Ascending aorta (tissue), 2 donors: ENCODE measurements around the gene SULT4A1. TPM values are rescaled to one million over a fixed set of nuclear protein-coding genes. Genes with fewer than 3 reads are reported as not detected.

Source experiments
- DNase-seq, 2 donors: peaks; one replicate each; pipeline ENCODE4 v3.0.0-alpha.2; 2019; ENCODE audit warnings: low spot score in 2 of 2
- H3K27ac ChIP-seq, 2 donors: fragments of 200-600 bp; sonication (generic); one replicate each; pipeline ENCODE4 v1.5.1; 2016 to 2017; ENCODE audit warnings: mild to moderate bottlenecking in 1 of 2
- H3K27me3 ChIP-seq: fragments of 200-600 bp; sonication (generic); one replicate; pipeline ENCODE4 v1.5.1; 2017
- H3K36me3 ChIP-seq, 2 donors: fragments of 200-600 bp; sonication (generic); one replicate each; pipeline ENCODE4 v1.5.1; 2016
- H3K4me1 ChIP-seq, 2 donors: fragments of 200-600 bp; sonication (generic); one replicate each; pipeline ENCODE4 v1.5.1; 2016 to 2017; ENCODE audit warnings: mild to moderate bottlenecking in 1 of 2
- H3K4me3 ChIP-seq, 2 donors: fragments of 200-600 bp; sonication (generic); one replicate each; pipeline ENCODE4 v1.5.1; 2016 to 2017; ENCODE audit warnings: mild to moderate bottlenecking in 1 of 2
- H3K9me3 ChIP-seq, 2 donors: fragments of 200-600 bp; sonication (generic); one replicate each; pipeline ENCODE4 v1.5.1; 2016
- intact Hi-C: fragments of 100-400 bp; cut with DNase I; formaldehyde crosslinking; loops from one replicate; pipeline ENCODE4 v1.15.1; 2023
- total RNA-seq: library from RNA; depleted of rRNA; stranded (reverse); fragments of >200 nt; gene quantifications from one replicate; pipeline ENCODE4 v1.1.0, GENCODE V29; 2016
- TF ChIP-seq, protein P1 (sequence below), 3 experiments: fragments of 200-600 bp in 2 of 3; fragments of 450-650 bp in 1 of 3; sonication (generic) in 2 of 3; IDR thresholded peaks; one replicate each; pipeline ENCODE4 v1.5.1; 2016 to 2019; ENCODE audit warnings: antibody characterized with exemption in 3 of 3, mild to moderate bottlenecking in 1 of 3, moderate library complexity in 1 of 3

Gene SULT4A1
- total RNA-seq, 1 donor from 2014 or later: not detected

DNA sequence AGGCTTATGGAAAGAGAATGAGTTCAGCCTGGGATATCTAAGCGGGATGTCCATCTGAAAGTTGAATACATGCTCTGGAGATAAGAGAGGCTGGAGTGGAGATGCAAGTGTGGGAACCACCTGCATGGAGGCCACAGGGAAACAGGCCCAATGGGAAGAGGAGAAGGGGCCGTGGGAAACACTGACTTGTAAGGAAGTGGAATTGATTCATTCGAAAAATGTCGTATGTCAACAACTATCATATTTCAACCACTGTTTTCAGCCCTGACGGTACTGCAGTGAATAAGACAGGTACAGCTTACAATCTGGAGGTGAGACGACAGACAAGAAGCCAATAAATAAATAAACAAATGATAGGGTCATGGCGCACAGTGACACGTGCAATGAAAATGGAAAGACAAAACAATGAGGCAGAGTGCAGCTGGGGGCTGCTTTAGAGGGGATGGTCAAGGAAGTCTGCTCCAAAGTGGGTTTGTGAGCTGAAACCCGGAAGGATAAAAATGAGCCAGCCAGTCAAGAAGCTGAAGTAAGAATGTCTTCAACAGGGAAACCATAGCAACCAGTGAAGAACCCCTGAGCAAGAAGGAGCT lies 86.1 kb downstream of the SULT4A1 start:
- DNase-seq: no peak
- Histone ChIP-seq H3K27ac (no peak overlapping the region), H3K4me1 (no peaks in the 10 kb centered on the region), H3K9me3 (no peaks in the 10 kb centered on the region), H3K27me3 (no peaks in the 10 kb centered on the region), H3K36me3 (no peaks in the 10 kb centered on the region), H3K4me3 (no peak overlapping the region)
- TF ChIP-seq, protein P1, sequence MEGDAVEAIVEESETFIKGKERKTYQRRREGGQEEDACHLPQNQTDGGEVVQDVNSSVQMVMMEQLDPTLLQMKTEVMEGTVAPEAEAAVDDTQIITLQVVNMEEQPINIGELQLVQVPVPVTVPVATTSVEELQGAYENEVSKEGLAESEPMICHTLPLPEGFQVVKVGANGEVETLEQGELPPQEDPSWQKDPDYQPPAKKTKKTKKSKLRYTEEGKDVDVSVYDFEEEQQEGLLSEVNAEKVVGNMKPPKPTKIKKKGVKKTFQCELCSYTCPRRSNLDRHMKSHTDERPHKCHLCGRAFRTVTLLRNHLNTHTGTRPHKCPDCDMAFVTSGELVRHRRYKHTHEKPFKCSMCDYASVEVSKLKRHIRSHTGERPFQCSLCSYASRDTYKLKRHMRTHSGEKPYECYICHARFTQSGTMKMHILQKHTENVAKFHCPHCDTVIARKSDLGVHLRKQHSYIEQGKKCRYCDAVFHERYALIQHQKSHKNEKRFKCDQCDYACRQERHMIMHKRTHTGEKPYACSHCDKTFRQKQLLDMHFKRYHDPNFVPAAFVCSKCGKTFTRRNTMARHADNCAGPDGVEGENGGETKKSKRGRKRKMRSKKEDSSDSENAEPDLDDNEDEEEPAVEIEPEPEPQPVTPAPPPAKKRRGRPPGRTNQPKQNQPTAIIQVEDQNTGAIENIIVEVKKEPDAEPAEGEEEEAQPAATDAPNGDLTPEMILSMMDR (IDR thresholded peaks at IDR 0.05): no peak
- intact Hi-C loops: no loop called here

Other genes with a start within 250 kb of the SULT4A1 start
- gene EFCAB6, start 50.2 kb downstream of the SULT4A1 start, total RNA-seq: 8.6 TPM
- gene PNPLA5, start 29.5 kb upstream of the SULT4A1 start, total RNA-seq: not detected
- gene PNPLA3, start 61.3 kb upstream of the SULT4A1 start, total RNA-seq: not detected
- 23.6 TPM for gene SAMM50, start 92.9 kb upstream of the SULT4A1 start, total RNA-seq
- 33.8 TPM for gene PARVB, start 161.8 kb upstream of the SULT4A1 start, total RNA-seq